Glutamatergic neuron (in vitro differentiated cells): Measurements from ENCODE around the gene SPSB2. TPM values are rescaled to one million over a fixed set of nuclear protein-coding genes. Genes with fewer than 3 reads are reported as not detected.
"Not testable (repeated sequence)": the region's sequence is repeated elsewhere in the genome, so short reads cannot be mapped to it uniquely, and the experiment has no call there.

Source experiments
- DNase-seq: peaks from one replicate; pipeline ENCODE4 v3.0.0; 2022
- H3K27ac Mint-ChIP-seq: one replicate; pipeline ENCODE4 v1.8.0; 2020; ENCODE audit warnings: mild to moderate bottlenecking, mixed read lengths, inconsistent platforms; ENCODE audit not compliant: unreplicated experiment
- H3K27me3 Mint-ChIP-seq: one replicate; pipeline ENCODE4 v1.8.0; 2020; ENCODE audit warnings: mild to moderate bottlenecking, moderate library complexity, mixed read lengths, inconsistent platforms; ENCODE audit not compliant: unreplicated experiment
- H3K36me3 Mint-ChIP-seq: one replicate; pipeline ENCODE4 v1.8.0; 2020; ENCODE audit warnings: mild to moderate bottlenecking, mixed read lengths, inconsistent platforms; ENCODE audit not compliant: unreplicated experiment
- H3K4me1 Mint-ChIP-seq: one replicate; pipeline ENCODE4 v1.8.0; 2020; ENCODE audit warnings: mild to moderate bottlenecking, low read depth, mixed read lengths, inconsistent platforms; ENCODE audit not compliant: unreplicated experiment
- H3K4me3 Mint-ChIP-seq: one replicate; pipeline ENCODE4 v1.8.0; 2020; ENCODE audit warnings: mild to moderate bottlenecking, mixed read lengths, inconsistent platforms; ENCODE audit not compliant: unreplicated experiment
- H3K9me3 Mint-ChIP-seq: one replicate; pipeline ENCODE4 v1.8.0; 2020; ENCODE audit warnings: mild to moderate bottlenecking, moderate library complexity, mixed read lengths, inconsistent platforms; ENCODE audit not compliant: unreplicated experiment
- total RNA-seq: library from RNA; stranded (reverse); fragmentation: NEBNext Ultra II Directional; extraction: Animal tissue kit (Norgen Biotek cat#: 25700); gene quantifications from one replicate; pipeline ENCODE4 v1.2.1, GENCODE V29; 2021; ENCODE audit not compliant: unreplicated experiment
- TF ChIP-seq, protein P1 (sequence below): fragments of 200-600 bp; sonication (generic); IDR thresholded peaks from one replicate; pipeline ENCODE4 v1.5.0; 2021; ENCODE audit not compliant: partially characterized antibody, unreplicated experiment

SPSB2 gene
- total RNA-seq, 1 donor from 2014 or later, result 4.3 TPM

DNA sequence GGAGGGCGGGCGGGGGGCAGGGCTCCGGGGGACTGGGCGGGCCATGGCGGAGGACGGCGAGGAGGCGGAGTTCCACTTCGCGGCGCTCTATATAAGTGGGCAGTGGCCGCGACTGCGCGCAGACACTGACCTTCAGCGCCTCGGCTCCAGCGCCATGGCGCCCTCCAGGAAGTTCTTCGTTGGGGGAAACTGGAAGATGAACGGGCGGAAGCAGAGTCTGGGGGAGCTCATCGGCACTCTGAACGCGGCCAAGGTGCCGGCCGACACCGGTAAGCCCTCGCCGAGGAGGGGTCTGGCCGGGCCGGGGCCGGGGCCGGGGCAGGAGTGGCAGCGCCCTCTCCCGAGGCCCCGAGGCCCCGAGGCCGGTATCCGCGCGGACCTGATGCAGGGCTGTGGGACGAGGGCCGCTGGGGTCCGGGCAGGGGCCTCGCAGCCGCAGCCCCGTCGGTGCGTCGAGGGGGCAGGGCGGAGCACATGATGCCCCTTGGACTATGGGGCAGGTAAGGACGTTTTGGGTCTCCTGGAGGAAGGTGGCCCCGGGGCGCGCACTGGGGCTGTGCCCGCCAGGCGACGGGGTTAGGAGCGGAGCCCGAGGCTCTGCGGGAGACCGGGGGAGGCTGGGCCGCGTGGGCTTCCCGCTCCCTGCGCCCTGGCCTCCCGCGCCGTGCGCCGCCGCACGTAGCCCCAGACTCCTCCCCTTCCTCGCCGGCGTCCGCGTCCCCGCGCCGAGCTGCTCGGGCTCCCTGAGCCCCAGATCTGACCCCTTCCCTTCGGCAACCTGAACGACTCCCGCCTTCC lies 5.5 kb downstream of the SPSB2 start, which contains the start of gene TPI1:
TPI1 (plus strand) TSS at position 119 of the 798 bp plus-strand sequence; CDS start at position 155, 36 bp downstream.
- Mint-ChIP-seq H3K4me3 (peak within 1 kb of the TSS; percentile 91), H3K4me1 (peaks cover 24% of the 10 kb centered on the region), H3K27me3 (peaks cover 17% of the 10 kb centered on the region), H3K36me3 (peaks cover 4% of the 10 kb centered on the region), H3K9me3 (peaks cover 26% of the 10 kb centered on the region), H3K27ac (peak within 1 kb of the TSS; percentile 85)
- peak; percentile 87 for DNase-seq
- TF ChIP-seq, protein P1, sequence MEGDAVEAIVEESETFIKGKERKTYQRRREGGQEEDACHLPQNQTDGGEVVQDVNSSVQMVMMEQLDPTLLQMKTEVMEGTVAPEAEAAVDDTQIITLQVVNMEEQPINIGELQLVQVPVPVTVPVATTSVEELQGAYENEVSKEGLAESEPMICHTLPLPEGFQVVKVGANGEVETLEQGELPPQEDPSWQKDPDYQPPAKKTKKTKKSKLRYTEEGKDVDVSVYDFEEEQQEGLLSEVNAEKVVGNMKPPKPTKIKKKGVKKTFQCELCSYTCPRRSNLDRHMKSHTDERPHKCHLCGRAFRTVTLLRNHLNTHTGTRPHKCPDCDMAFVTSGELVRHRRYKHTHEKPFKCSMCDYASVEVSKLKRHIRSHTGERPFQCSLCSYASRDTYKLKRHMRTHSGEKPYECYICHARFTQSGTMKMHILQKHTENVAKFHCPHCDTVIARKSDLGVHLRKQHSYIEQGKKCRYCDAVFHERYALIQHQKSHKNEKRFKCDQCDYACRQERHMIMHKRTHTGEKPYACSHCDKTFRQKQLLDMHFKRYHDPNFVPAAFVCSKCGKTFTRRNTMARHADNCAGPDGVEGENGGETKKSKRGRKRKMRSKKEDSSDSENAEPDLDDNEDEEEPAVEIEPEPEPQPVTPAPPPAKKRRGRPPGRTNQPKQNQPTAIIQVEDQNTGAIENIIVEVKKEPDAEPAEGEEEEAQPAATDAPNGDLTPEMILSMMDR, result no peak

GRCh38 chr12:6866920-6867412 lies 6.1 kb downstream of the SPSB2 start:
- Mint-ChIP-seq H3K27me3 (peaks cover 17% of the 10 kb centered on the region), H3K36me3 (peaks cover 4% of the 10 kb centered on the region), H3K4me3 (peak overlapping the region; percentile 76), H3K9me3 (peaks cover 22% of the 10 kb centered on the region), H3K4me1 (peaks cover 22% of the 10 kb centered on the region), H3K27ac (peak overlapping the region; percentile 73)
- TF ChIP-seq, protein P1, result no peak
- DNase-seq, result no peak

GRCh38 chr12:6866163-6866919 lies 6.8 kb downstream of the SPSB2 start:
- peaks cover 4% of the 10 kb centered on the region for H3K36me3 Mint-ChIP-seq
- peak; percentile 39 for DNase-seq
- H3K27ac Mint-ChIP-seq, result peak overlapping the region; percentile 62
- H3K27me3 Mint-ChIP-seq, result peaks cover 17% of the 10 kb centered on the region
- TF ChIP-seq, protein P1, result no peak
- peaks cover 20% of the 10 kb centered on the region for H3K9me3 Mint-ChIP-seq
- H3K4me3 Mint-ChIP-seq, result peak overlapping the region; percentile 59
- H3K4me1 Mint-ChIP-seq, result peaks cover 20% of the 10 kb centered on the region

- not testable (repeated sequence) for H3K36me3 Mint-ChIP-seq
Observed at GRCh38 chr12:6865307-6865706, 7.8 kb downstream of the SPSB2 start.

GRCh38 chr12:6863586-6864321 lies 9.3 kb downstream of the SPSB2 start:
- no peak for DNase-seq
- Mint-ChIP-seq H3K36me3 (peaks cover 4% of the 10 kb centered on the region), H3K9me3 (peaks cover 12% of the 10 kb centered on the region), H3K4me3 (no peak overlapping the region), H3K27ac (no peak overlapping the region), H3K27me3 (peaks cover 14% of the 10 kb centered on the region), H3K4me1 (peaks cover 6% of the 10 kb centered on the region)
- TF ChIP-seq, protein P1, result no peak

More at GRCh38 chr12:6865307-6865706, 7.8 kb downstream of the SPSB2 start:
- Mint-ChIP-seq H3K4me1 (peaks cover 16% of the 10 kb centered on the region), H3K27me3 (peaks cover 14% of the 10 kb centered on the region), H3K27ac (peak overlapping the region; percentile 64), H3K9me3 (peaks cover 18% of the 10 kb centered on the region), H3K4me3 (peak overlapping the region; percentile 54)
- DNase-seq, result not testable (repeated sequence)
